Neural crest cell (in vitro differentiated cells): ENCODE measurements around the gene NMNAT2. TPM values are rescaled to one million over a fixed set of nuclear protein-coding genes. Genes with fewer than 3 reads are reported as not detected.

Experiments used
- DNase-seq: peaks from one replicate; pipeline ENCODE4 v3.0.0; 2021; ENCODE audit warnings: low read depth, mixed read lengths, low spot score
- H3K27ac Mint-ChIP-seq: one replicate; pipeline ENCODE4 v1.8.0; 2021; ENCODE audit warnings: mild to moderate bottlenecking, mixed read lengths; ENCODE audit not compliant: unreplicated experiment
- H3K27me3 Mint-ChIP-seq: 2 replicates; pipeline ENCODE4 v1.8.0; 2021; ENCODE audit warnings: low read depth, mild to moderate bottlenecking, mixed read lengths
- H3K36me3 Mint-ChIP-seq: 2 replicates; pipeline ENCODE4 v1.8.0; 2021; ENCODE audit warnings: low read depth, mild to moderate bottlenecking, mixed read lengths
- H3K4me1 Mint-ChIP-seq: 2 replicates; pipeline ENCODE4 v1.8.0; 2021; ENCODE audit warnings: mixed read lengths
- H3K4me3 Mint-ChIP-seq: one replicate; pipeline ENCODE4 v1.8.0; 2021; ENCODE audit warnings: mild to moderate bottlenecking, mixed read lengths
- H3K9me3 Mint-ChIP-seq: 2 replicates; pipeline ENCODE4 v1.8.0; 2021; ENCODE audit warnings: mixed read lengths
- CTCF ChIP-seq: fragments of 200-600 bp; sonication (generic); conservative IDR thresholded peaks from 2 replicates; pipeline ENCODE4 v1.5.0; 2021; ENCODE audit warnings: antibody characterized with exemption, mild to moderate bottlenecking
- total RNA-seq: library from RNA; stranded (reverse); gene quantifications from 2 replicates; pipeline ENCODE4 v1.2.1, GENCODE V29; 2021

Gene NMNAT2
- total RNA-seq, 1 donor from 2014 or later, result 4.5 TPM

- Mint-ChIP-seq H3K27ac (no peak overlapping the region), H3K27me3 (no peaks in the 10 kb centered on the region), H3K4me3 (no peak overlapping the region), H3K36me3 (no peaks in the 10 kb centered on the region), H3K9me3 (peaks cover 2% of the 10 kb centered on the region), H3K4me1 (no peaks in the 10 kb centered on the region)
- no peak for DNase-seq
- no peak for TF ChIP-seq CTCF
Observed at GRCh38 chr1:183263886-183264602, 154.1 kb downstream of the NMNAT2 start.

DNA sequence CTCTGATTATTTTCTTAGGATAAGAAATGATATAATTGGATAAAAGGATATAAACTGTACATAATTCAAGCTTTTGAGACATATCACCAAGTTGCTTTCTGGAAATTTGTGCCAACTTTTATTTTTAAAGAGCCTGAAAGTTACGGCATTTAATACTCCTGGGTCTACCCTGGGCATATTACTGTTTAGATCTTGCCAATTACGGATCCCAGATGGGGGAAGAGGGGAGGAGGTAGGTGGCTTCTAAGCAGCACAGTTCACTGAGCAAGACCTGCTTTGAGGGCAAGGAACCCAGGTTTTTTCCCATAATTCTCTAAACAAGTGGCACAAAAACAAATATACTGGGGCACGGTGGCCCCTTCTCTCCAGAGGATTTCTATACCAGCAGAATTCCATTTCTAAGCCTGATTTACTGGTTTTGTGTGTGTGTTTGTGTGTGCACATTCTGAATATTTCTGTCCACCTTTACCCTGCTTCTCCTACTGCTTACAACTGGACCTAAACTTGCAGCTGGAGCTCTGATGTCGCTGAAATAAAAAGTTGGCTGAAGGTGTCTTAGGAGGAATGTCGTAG lies 155.5 kb downstream of the NMNAT2 start:
- Mint-ChIP-seq H3K4me3 (no peak overlapping the region), H3K27ac (no peak overlapping the region), H3K36me3 (no peaks in the 10 kb centered on the region), H3K9me3 (no peaks in the 10 kb centered on the region), H3K27me3 (no peaks in the 10 kb centered on the region), H3K4me1 (no peaks in the 10 kb centered on the region)
- no peak for TF ChIP-seq CTCF
- no peak for DNase-seq

DNA sequence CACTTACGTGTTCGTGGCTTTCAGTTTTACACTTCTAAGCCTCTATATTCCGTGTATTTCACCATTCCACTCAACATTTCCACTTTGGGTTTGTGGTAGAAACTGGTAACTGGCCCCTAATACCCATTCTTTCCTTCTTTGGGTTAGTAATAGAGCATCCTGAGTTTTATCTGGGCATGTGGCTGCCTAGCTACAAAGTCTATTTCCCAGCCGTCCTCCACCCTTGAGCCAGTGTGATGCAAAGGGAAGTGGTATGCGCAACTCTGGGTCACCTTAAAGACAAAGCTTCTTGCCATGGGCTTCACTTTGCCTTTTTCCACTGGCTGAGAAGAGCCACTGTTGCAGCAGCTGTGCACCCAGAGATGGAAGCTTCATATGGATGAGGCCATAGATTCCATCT lies 158.3 kb downstream of the NMNAT2 start:
- Mint-ChIP-seq H3K36me3 (no peaks in the 10 kb centered on the region), H3K27ac (no peak overlapping the region), H3K27me3 (no peaks in the 10 kb centered on the region), H3K4me1 (no peaks in the 10 kb centered on the region), H3K9me3 (no peaks in the 10 kb centered on the region), H3K4me3 (no peak overlapping the region)
- no peak for DNase-seq
- no peak for TF ChIP-seq CTCF

DNA sequence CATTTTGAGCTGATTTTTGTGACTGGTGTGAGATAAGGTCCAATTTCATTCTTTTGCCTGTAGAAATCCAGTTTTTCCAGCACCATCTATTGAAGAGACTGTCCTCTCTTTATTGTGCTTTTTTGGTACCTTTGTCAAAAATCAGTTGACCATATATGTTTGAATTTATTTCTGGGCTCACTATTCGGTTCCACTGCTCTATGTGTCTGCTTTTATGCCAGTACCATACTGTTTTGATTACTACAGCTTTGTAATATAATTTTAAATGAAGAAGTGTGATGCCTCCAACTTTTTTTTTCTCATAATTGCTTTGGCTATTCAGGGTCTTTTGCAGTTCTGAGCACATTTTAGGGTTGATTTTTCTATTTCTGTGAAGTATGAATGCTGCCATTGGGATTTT lies 163.1 kb downstream of the NMNAT2 start:
- H3K4me3 Mint-ChIP-seq, result no peak overlapping the region
- peaks cover 2% of the 10 kb centered on the region for H3K36me3 Mint-ChIP-seq
- DNase-seq, result no peak
- no peak for TF ChIP-seq CTCF
- no peaks in the 10 kb centered on the region for H3K4me1 Mint-ChIP-seq
- no peak overlapping the region for H3K27ac Mint-ChIP-seq
- peaks cover 1% of the 10 kb centered on the region for H3K9me3 Mint-ChIP-seq
- no peaks in the 10 kb centered on the region for H3K27me3 Mint-ChIP-seq

- no peak for TF ChIP-seq CTCF
- no peak for DNase-seq
- H3K27ac Mint-ChIP-seq, result no peak overlapping the region
- H3K9me3 Mint-ChIP-seq, result peaks cover 3% of the 10 kb centered on the region
- H3K27me3 Mint-ChIP-seq, result no peaks in the 10 kb centered on the region
- H3K4me1 Mint-ChIP-seq, result no peaks in the 10 kb centered on the region
- peaks cover 2% of the 10 kb centered on the region for H3K36me3 Mint-ChIP-seq
- H3K4me3 Mint-ChIP-seq, result no peak overlapping the region
Observed at GRCh38 chr1:183251959-183252450, 166.2 kb downstream of the NMNAT2 start.
